Stimulated activated CD4-positive, alpha-beta T cell treated with anti-CD3 and anti-CD28 coated beads, Interleukin-1b, Interleukin-23, amount 100 ng/mL, for 48 hours (primary cell): ENCODE results near the gene RARS2.
A peak's percentile ranks its signal among the peaks of the same experiment; 100 is the strongest.
"Not testable (repeated sequence)": the region's sequence is repeated elsewhere in the genome, so short reads cannot be mapped to it uniquely, and the experiment has no call there.

Experiments
- DNase-seq: peaks from one replicate; pipeline ENCODE4 v3.0.0-alpha.2; 2020

Gene RARS2

DNA sequence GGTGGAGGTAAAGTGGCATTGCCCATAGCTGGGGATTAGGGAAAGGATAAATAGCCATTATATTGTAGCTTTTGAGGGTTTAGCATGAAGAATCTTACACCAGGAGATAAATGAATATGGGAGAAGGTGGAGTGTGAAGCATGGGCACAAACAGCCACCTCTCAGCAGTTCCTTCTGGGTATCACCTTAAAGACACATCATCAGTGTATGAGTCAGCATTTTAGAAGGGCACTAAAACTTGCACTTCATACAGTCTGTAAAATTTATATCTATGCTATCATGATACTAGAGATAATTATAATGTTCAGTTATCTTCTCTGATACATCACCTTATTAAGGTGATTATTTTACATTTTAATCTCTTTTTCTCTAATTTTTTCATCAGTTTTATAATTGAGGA lies 91.7 kb downstream of the RARS2 start:
- no peak for DNase-seq

GRCh38 chr6:87494761-87495422 lies 94.9 kb downstream of the RARS2 start:
- DNase-seq = no peak

- not testable (repeated sequence) for DNase-seq
Measured at GRCh38 chr6:87489326-87489725, 100.5 kb downstream of the RARS2 start.

DNA sequence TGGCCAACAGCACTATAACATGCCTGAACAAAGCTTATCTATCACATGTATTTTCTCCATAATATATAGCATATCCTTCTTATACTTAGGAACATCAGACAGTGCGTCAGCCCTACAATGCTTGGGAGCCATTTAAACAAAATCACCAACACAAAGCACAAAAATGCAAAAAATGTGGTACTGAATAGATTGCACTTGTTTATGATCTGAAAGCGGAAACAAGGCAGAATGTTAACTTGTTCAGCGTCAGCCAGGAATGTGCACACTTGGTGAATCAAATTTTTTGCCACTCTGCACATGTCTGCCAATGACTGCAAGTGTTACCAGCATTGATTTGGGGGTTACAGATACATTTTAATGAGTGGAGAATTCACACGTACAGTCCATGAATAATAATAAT lies 102.2 kb downstream of the RARS2 start:
- DNase-seq = no peak

GRCh38 chr6:87484491-87484890 lies 105.3 kb downstream of the RARS2 start:
- no peak for DNase-seq

DNA sequence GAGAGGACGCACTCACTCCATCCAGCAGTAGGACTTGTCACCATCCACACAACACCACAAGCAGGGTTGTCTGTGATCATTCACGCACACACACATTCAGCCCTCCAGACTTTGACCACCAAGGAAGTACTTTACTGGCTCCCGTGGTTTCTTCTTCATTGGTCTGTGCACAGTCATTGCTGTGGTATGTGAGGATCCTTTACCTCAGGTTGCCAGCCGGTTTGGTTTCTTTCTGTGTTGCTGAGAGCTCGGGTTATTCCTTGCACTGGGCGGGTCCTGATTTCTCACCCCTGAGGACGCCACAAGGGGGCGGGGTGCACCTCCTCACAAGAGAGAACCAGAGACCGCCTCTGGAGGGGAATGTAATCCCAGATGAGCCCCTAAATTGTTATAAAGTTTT lies 105.9 kb downstream of the RARS2 start:
- peak; percentile 11 for DNase-seq

DNA sequence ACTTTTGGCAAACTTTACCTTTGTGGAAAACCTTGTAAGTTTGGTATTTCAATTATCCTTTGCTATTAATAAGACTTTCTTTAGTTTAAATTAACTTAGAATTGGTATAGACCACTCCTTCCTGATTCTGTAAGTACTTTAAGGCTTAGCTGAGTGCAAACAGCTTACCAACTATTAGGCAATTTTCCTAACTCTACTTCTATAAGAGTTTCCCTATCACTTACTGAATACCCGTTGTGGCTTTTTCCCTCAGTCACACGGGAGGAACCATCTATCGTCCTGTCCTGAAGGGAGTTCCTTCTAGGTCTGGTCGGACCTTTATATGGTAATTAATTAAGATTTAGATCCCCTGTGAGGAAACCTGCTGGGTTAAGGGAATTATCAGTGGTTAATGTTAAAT lies 107.4 kb downstream of the RARS2 start:
- no peak for DNase-seq

GRCh38 chr6:87481931-87482330 lies 107.9 kb downstream of the RARS2 start:
- no peak for DNase-seq

DNA sequence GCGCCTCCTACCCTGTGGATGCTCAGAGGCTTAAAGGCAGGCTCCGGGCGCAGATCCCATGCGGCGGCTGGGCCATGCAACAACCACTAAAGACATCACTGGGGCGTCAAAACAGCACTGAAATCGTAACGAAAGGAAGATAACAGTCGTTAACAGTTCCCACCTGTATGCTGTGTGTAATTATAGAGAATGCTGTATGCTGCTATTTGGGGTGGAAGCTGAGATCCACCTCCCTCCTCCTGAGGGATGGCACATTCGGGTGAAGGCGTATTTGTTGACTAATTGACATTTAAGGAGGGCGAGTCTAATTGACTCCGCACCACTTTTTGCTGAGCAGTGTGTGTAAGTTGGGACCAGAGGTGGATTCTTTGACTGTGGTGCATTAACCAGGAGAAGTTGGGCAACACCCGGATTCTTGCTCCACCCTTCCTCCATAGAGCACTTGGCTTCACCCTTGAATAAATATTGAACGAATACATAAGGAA lies 116.3 kb downstream of the RARS2 start:
- peak; percentile 60 for DNase-seq

GRCh38 chr6:87472525-87473418 lies 117.0 kb downstream of the RARS2 start, which contains the start of gene SLC35A1:
Gene SLC35A1, plus strand, starts transcription at chr6:87472974. Its CDS starts 30 bp downstream, at chr6:87473004.
- DNase-seq = peak; percentile 79

DNA sequence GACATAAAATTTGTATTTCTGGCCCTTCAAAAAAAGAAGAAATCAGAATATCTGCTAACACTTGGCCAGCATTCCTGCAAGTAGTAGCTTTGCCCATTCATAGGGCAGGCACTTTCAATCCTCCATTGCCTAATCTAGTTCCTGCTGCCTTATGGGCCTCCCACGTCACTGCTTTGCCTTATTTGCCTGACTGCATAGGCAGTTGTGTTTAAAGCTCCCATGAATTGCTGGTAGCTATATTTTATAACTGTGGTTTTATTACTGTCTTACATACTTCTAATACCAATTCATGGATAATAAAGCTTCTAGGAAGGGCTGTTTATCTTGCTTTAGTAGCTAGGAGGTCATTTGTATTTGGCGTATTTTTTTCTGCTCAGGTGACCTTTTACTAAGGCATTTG lies 124.7 kb downstream of the RARS2 start:
- DNase-seq = no peak
